ENCODE data around the gene ZNF396. TPM values are rescaled to one million over a fixed set of nuclear protein-coding genes. Genes with fewer than 3 reads are reported as not detected.

The ZNF396 gene
- total RNA-seq, 1 donor from 2014 or later, result 2.9 TPM

GRCh38 chr18:35409911-35410310, 32.8 kb upstream of the ZNF396 start:
- Mint-ChIP-seq H3K4me3 (no peak overlapping the region), H3K36me3 (ENCODE audit: low read depth) (no peaks in the 10 kb centered on the region), H3K27me3 (ENCODE audit: low read depth) (peaks cover 5% of the 10 kb centered on the region), H3K27ac (ENCODE audit: unreplicated experiment) (no peak overlapping the region), H3K9me3 (peaks cover 3% of the 10 kb centered on the region), H3K4me1 (no peaks in the 10 kb centered on the region)
- no peak for DNase-seq (ENCODE audit: low read depth, low spot score)
- no peak for TF ChIP-seq CTCF (conservative IDR thresholded peaks at IDR 0.05)

- Mint-ChIP-seq H3K36me3 (ENCODE audit: low read depth) (no peaks in the 10 kb centered on the region), H3K4me3 (no peak overlapping the region), H3K27ac (ENCODE audit: unreplicated experiment) (no peak overlapping the region)
Measured at GRCh38 chr18:35408843-35409261, 31.7 kb upstream of the ZNF396 start.

GRCh38 chr18:35407871-35408481, 30.8 kb upstream of the ZNF396 start:
- DNase-seq (ENCODE audit: low read depth, low spot score), result peak; percentile 32
- no peak overlapping the region for H3K27ac Mint-ChIP-seq (ENCODE audit: unreplicated experiment)
- no peak overlapping the region for H3K4me3 Mint-ChIP-seq
- no peaks in the 10 kb centered on the region for H3K36me3 Mint-ChIP-seq (ENCODE audit: low read depth)
- H3K4me1 Mint-ChIP-seq, result no peaks in the 10 kb centered on the region
- H3K27me3 Mint-ChIP-seq (ENCODE audit: low read depth), result peaks cover 5% of the 10 kb centered on the region
- TF ChIP-seq CTCF (conservative IDR thresholded peaks at IDR 0.05), result peak; percentile 90
- H3K9me3 Mint-ChIP-seq, result peaks cover 3% of the 10 kb centered on the region

More at GRCh38 chr18:35408843-35409261, 31.7 kb upstream of the ZNF396 start:
- DNase-seq (ENCODE audit: low read depth, low spot score), result no peak
- Mint-ChIP-seq H3K4me1 (no peaks in the 10 kb centered on the region), H3K27me3 (ENCODE audit: low read depth) (peaks cover 5% of the 10 kb centered on the region), H3K9me3 (peaks cover 3% of the 10 kb centered on the region)
- TF ChIP-seq CTCF (conservative IDR thresholded peaks at IDR 0.05), result no peak

- Mint-ChIP-seq H3K27ac (ENCODE audit: unreplicated experiment) (no peak overlapping the region), H3K4me1 (no peaks in the 10 kb centered on the region)
- no peak for TF ChIP-seq CTCF (conservative IDR thresholded peaks at IDR 0.05)
Measured at GRCh38 chr18:35406666-35407065, 29.5 kb upstream of the ZNF396 start.

GRCh38 chr18:35397976-35398375, 20.8 kb upstream of the ZNF396 start:
- Mint-ChIP-seq H3K27me3 (ENCODE audit: low read depth) (no peaks in the 10 kb centered on the region), H3K9me3 (peaks cover 3% of the 10 kb centered on the region), H3K27ac (ENCODE audit: unreplicated experiment) (no peak overlapping the region), H3K36me3 (ENCODE audit: low read depth) (no peaks in the 10 kb centered on the region), H3K4me1 (peaks cover 7% of the 10 kb centered on the region), H3K4me3 (no peak overlapping the region)
- DNase-seq (ENCODE audit: low read depth, low spot score), result no peak
- TF ChIP-seq CTCF (conservative IDR thresholded peaks at IDR 0.05), result no peak

More at GRCh38 chr18:35406666-35407065, 29.5 kb upstream of the ZNF396 start:
- peaks cover 3% of the 10 kb centered on the region for H3K27me3 Mint-ChIP-seq (ENCODE audit: low read depth)
- DNase-seq (ENCODE audit: low read depth, low spot score), result no peak
- no peaks in the 10 kb centered on the region for H3K36me3 Mint-ChIP-seq (ENCODE audit: low read depth)
- peaks cover 3% of the 10 kb centered on the region for H3K9me3 Mint-ChIP-seq
- H3K4me3 Mint-ChIP-seq, result no peak overlapping the region
